ENCODE data around the gene PGR.

DNA sequence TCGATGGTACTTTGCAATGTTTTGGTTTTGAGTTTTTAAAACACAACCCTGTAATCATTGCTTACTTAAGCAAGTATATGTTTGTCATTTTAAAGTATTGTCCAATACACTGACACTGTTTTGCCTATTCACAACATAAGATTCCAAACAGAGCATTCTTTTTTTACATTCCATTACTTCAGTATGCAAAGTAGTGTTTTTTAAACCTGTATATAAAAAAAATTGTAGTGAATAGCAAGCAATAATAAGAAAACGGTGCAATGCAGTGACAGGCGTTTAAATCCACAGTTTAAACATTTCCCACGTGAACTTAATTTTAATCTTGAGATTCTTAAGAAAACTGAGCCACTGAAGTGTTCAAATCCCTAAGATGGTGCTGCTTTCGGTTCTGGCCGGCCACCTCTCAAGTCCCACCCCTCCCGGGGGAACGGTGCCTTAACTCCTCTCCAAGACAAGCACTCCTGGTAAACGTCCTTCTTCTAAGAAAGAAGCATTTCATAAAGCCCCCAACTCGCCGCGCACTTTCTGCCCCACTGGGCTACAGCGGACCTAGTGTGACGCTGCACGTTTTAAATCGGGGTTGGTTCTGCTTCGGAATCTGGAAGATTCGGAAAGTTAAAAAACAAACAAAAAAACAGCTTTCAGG, 2.9 kb downstream of the PGR start:
- TF ChIP-seq, protein P1, sequence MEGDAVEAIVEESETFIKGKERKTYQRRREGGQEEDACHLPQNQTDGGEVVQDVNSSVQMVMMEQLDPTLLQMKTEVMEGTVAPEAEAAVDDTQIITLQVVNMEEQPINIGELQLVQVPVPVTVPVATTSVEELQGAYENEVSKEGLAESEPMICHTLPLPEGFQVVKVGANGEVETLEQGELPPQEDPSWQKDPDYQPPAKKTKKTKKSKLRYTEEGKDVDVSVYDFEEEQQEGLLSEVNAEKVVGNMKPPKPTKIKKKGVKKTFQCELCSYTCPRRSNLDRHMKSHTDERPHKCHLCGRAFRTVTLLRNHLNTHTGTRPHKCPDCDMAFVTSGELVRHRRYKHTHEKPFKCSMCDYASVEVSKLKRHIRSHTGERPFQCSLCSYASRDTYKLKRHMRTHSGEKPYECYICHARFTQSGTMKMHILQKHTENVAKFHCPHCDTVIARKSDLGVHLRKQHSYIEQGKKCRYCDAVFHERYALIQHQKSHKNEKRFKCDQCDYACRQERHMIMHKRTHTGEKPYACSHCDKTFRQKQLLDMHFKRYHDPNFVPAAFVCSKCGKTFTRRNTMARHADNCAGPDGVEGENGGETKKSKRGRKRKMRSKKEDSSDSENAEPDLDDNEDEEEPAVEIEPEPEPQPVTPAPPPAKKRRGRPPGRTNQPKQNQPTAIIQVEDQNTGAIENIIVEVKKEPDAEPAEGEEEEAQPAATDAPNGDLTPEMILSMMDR (IDR thresholded peaks at IDR 0.05 in 8 of 11, conservative IDR thresholded peaks at IDR 0.05 in 3 of 11): no peak
- TF ChIP-seq POLR2A (IDR thresholded peaks at IDR 0.05): no peak

Data from spleen (tissue), 7 donors.